ENCODE data around the gene DVL1.

GRCh38 chr1:1311107-1312104 lies 37.8 kb downstream of the DVL1 start:
- TF ChIP-seq, protein P1, sequence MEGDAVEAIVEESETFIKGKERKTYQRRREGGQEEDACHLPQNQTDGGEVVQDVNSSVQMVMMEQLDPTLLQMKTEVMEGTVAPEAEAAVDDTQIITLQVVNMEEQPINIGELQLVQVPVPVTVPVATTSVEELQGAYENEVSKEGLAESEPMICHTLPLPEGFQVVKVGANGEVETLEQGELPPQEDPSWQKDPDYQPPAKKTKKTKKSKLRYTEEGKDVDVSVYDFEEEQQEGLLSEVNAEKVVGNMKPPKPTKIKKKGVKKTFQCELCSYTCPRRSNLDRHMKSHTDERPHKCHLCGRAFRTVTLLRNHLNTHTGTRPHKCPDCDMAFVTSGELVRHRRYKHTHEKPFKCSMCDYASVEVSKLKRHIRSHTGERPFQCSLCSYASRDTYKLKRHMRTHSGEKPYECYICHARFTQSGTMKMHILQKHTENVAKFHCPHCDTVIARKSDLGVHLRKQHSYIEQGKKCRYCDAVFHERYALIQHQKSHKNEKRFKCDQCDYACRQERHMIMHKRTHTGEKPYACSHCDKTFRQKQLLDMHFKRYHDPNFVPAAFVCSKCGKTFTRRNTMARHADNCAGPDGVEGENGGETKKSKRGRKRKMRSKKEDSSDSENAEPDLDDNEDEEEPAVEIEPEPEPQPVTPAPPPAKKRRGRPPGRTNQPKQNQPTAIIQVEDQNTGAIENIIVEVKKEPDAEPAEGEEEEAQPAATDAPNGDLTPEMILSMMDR (IDR thresholded peaks at IDR 0.05; ENCODE audit: poor library complexity, severe bottlenecking), result no peak
- no peak for TF ChIP-seq EZH2 (IDR thresholded peaks at IDR 0.05; ENCODE audit: borderline replicate concordance, insufficient read depth, low read length, poor library complexity, severe bottlenecking)
- no peak for TF ChIP-seq POLR2AphosphoS5 (IDR thresholded peaks at IDR 0.05)
- TF ChIP-seq TAF1 (IDR thresholded peaks at IDR 0.05; ENCODE audit: low read depth), result no peak
- TF ChIP-seq RAD21 (conservative IDR thresholded peaks at IDR 0.05), result no peak
- no peak for TF ChIP-seq MXI1 (conservative IDR thresholded peaks at IDR 0.05; ENCODE audit: poor library complexity, severe bottlenecking)
- no peak for TF ChIP-seq EP300 (conservative IDR thresholded peaks at IDR 0.05; ENCODE audit: poor library complexity, severe bottlenecking)
- no peak for TF ChIP-seq REST (IDR thresholded peaks at IDR 0.05; ENCODE audit: borderline replicate concordance)
- TF ChIP-seq SMC3 (conservative IDR thresholded peaks at IDR 0.05; ENCODE audit: poor library complexity), result no peak
